Stimulated activated CD4-positive, alpha-beta T cell treated with anti-CD3 and anti-CD28 coated beads, TNF-alpha, amount 100 ng/mL, for 24 hours (primary cell): ENCODE data around the gene FHIP1A.

Experiments used
- DNase-seq, 3 experiments: peaks; one replicate each; pipeline ENCODE4 v3.0.0-alpha.2; 2020; ENCODE audit warnings: low read depth in 3 of 3

Gene FHIP1A

GRCh38 chr4:151455212-151455611 lies 46.2 kb downstream of the FHIP1A start:
- no peak for DNase-seq

GRCh38 chr4:151458148-151458547 lies 49.2 kb downstream of the FHIP1A start:
- no peak for DNase-seq
